Spleen (tissue), 11 donors: ENCODE results near the gene PTK6. TPM values are rescaled to one million over a fixed set of nuclear protein-coding genes. Genes with fewer than 3 reads are reported as not detected.

Experiments used
- DNase-seq: peaks from one replicate; pipeline ENCODE4 v3.0.0-alpha.2; 2020
- H3K27ac ChIP-seq, 8 donors: fragments of 200-600 bp; sonication (generic) in 7 of 8; 1 replicate in 4 of 8; 2 replicates in 4 of 8; pipeline versions ENCODE4 v1.5.0 to v1.8.0; 2016 to 2021; ENCODE audit warnings: inconsistent platforms in 4 of 8, mild to moderate bottlenecking in 4 of 8, moderate library complexity in 1 of 8
- H3K27me3 ChIP-seq, 7 donors: fragments of 200-600 bp; sonication (generic) in 6 of 7; replicated peaks in 1 of 7; 1 replicate in 4 of 7; 2 replicates in 3 of 7; pipeline versions ENCODE4 v1.5.0 to v1.8.0; 2016 to 2021; ENCODE audit warnings: inconsistent platforms in 3 of 7, mild to moderate bottlenecking in 1 of 7
- H3K36me3 ChIP-seq, 6 donors: fragments of 200-600 bp; sonication (generic) in 5 of 6; 1 replicate in 4 of 6; 2 replicates in 2 of 6; pipeline versions ENCODE4 v1.5.0 to v1.8.0; 2016 to 2021; ENCODE audit warnings: inconsistent platforms in 2 of 6
- H3K4me1 ChIP-seq, 6 donors: fragments of 200-600 bp; sonication (generic) in 5 of 6; 1 replicate in 3 of 6; 2 replicates in 3 of 6; pipeline versions ENCODE4 v1.5.0 to v1.8.0; 2016 to 2021; ENCODE audit warnings: inconsistent platforms in 3 of 6
- H3K4me3 ChIP-seq, 8 donors: fragments of 200-600 bp; sonication (generic) in 7 of 8; 1 replicate in 4 of 8; 2 replicates in 4 of 8; pipeline versions ENCODE4 v1.5.0 to v1.8.0; 2016 to 2021; ENCODE audit warnings: inconsistent platforms in 4 of 8, mild to moderate bottlenecking in 4 of 8, moderate library complexity in 2 of 8
- H3K9me3 ChIP-seq, 8 donors: fragments of 200-600 bp; sonication (generic) in 7 of 8; 1 replicate in 4 of 8; 2 replicates in 4 of 8; pipeline versions ENCODE4 v1.5.0 to v1.8.0; 2016 to 2021; ENCODE audit warnings: inconsistent platforms in 4 of 8
- CTCF ChIP-seq, 11 experiments: fragments of 200-600 bp in 7 of 11; fragments of 450-650 bp in 4 of 11; sonication (generic) in 4 of 11; IDR thresholded peaks in 8 of 11; conservative IDR thresholded peaks in 3 of 11; 1 replicate in 7 of 11; 2 replicates in 4 of 11; pipeline versions ENCODE4 v1.4.0 to v1.8.0; 2016 to 2021; ENCODE audit warnings: antibody characterized with exemption in 11 of 11, inconsistent platforms in 4 of 11, mild to moderate bottlenecking in 1 of 11
- POLR2A ChIP-seq, 3 donors: fragments of 450-650 bp; IDR thresholded peaks; one replicate each; pipeline ENCODE4 v1.5.1; 2017; ENCODE audit warnings: antibody characterized with exemption in 3 of 3, mild to moderate bottlenecking in 1 of 3
- POLR2AphosphoS5 ChIP-seq, 3 donors: sonication (generic); formaldehyde crosslinking; IDR thresholded peaks; one replicate each; pipeline ENCODE4 v1.5.1; 2017; ENCODE audit warnings: antibody characterized with exemption in 3 of 3
- WGBS, 5 donors: extraction: QIAGEN DNeasy Blood & Tissue Kit in 3 of 5; methylation state at CpG; one replicate each; pipeline versions ENCODE4 v1.1.5 to v1.1.7; 2013 to 2018; 5-methylcytosine and 5-hydroxymethylcytosine counted together
- intact Hi-C: fragments of 100-400 bp; cut with DNase I; formaldehyde crosslinking; loops from one replicate; pipeline ENCODE4 v1.15.0; 2023; ENCODE audit warnings: low total_unique reads
- polyA plus RNA-seq, 3 donors: library from polyadenylated mRNA; stranded (reverse); fragments of 200-250 nt; gene quantifications; one replicate each; pipeline ENCODE4 v1.2.1, GENCODE V29; 2013
- total RNA-seq, 7 donors: library from RNA; depleted of rRNA in 3 of 7; stranded (reverse); fragments of >200 nt in 3 of 7; fragmentation: NEBNext Ultra II Directional in 4 of 7; extraction: Animal tissue kit (Norgen Biotek cat#: 25700) in 4 of 7; gene quantifications; one replicate each; pipeline versions ENCODE4 v1.1.0 to v1.2.1, GENCODE V29; 2016 to 2021
- donor health status: healthy with polysubstance abuse.
- donor health status: DM: no; HTN: no; CAD: no; lungs with moderate emphysema.
- donor health status: DM: no; HTN: no; CAD: no.
- donor health status: Bipolar disorder and iron deficiency.
- donor health status: healthy.
- donor health status: DM: no; HTN: no; CAD: no.
- donor health status: DM: yes; HTN: yes; CAD: no.

The PTK6 gene
- total and polyA plus RNA-seq, 10 donors = 0.20 to 1.0 (median 0.71) TPM

GRCh38 chr20:63549679-63550282 is 12.6 kb upstream of the PTK6 start:
- intact Hi-C loops = no loop called here
- Histone ChIP-seq H3K27me3 (peaks cover 0 to 68% (median 9%) of the 10 kb centered on the region in 7 donors), H3K4me1 (peaks cover 11 to 83% (median 58%) of the 10 kb centered on the region in 6 donors), H3K4me3 (no peak overlapping the region), H3K27ac (no peak overlapping the region), H3K9me3 (no peaks in the 10 kb centered on the region), H3K36me3 (no peaks in the 10 kb centered on the region)
- WGBS, 5 donors = 80 to 90% (median 84%) methylated on average over 18 of the region's 18 CpGs
- no peak for TF ChIP-seq POLR2A (IDR thresholded peaks at IDR 0.05)
- no peak for TF ChIP-seq POLR2AphosphoS5 (IDR thresholded peaks at IDR 0.05)
- no peak for TF ChIP-seq CTCF (IDR thresholded peaks at IDR 0.05 in 8 of 11, conservative IDR thresholded peaks at IDR 0.05 in 3 of 11)
- DNase-seq = no peak

- Histone ChIP-seq H3K27ac (no peak overlapping the region), H3K9me3 (no peaks in the 10 kb centered on the region), H3K36me3 (no peaks in the 10 kb centered on the region), H3K27me3 (peaks cover 0 to 60% (median 9%) of the 10 kb centered on the region in 7 donors), H3K4me3 (no peak overlapping the region), H3K4me1 (peaks cover 10 to 78% (median 50%) of the 10 kb centered on the region in 6 donors)
- intact Hi-C loops = no loop called here
- TF ChIP-seq POLR2AphosphoS5 (IDR thresholded peaks at IDR 0.05) (no peak), POLR2A (IDR thresholded peaks at IDR 0.05) (no peak), CTCF (IDR thresholded peaks at IDR 0.05 in 8 of 11, conservative IDR thresholded peaks at IDR 0.05 in 3 of 11) (no peak)
- DNase-seq = no peak
- WGBS, 5 donors = 23 to 52% (median 36%) methylated on average over 4 to 17 of the region's 25 CpGs
Observed at GRCh38 chr20:63549019-63549418, 11.8 kb upstream of the PTK6 start.

- Histone ChIP-seq H3K4me3 (no peak overlapping the region), H3K4me1 (peaks cover 10 to 78% (median 46%) of the 10 kb centered on the region in 6 donors), H3K9me3 (no peaks in the 10 kb centered on the region), H3K27me3 (peaks cover 0 to 56% (median 4%) of the 10 kb centered on the region in 7 donors), H3K27ac (no peak overlapping the region), H3K36me3 (no peaks in the 10 kb centered on the region)
- intact Hi-C loops = no loop called here
- DNase-seq = no peak
- WGBS, 5 donors = 51 to 57% (median 55%) methylated on average over 9 to 11 of the region's 11 CpGs
- TF ChIP-seq POLR2AphosphoS5 (IDR thresholded peaks at IDR 0.05) = no peak
- TF ChIP-seq CTCF (IDR thresholded peaks at IDR 0.05 in 8 of 11, conservative IDR thresholded peaks at IDR 0.05 in 3 of 11) = no peak
- TF ChIP-seq POLR2A (IDR thresholded peaks at IDR 0.05) = no peak
Observed at GRCh38 chr20:63548542-63548941, 11.4 kb upstream of the PTK6 start.

- Histone ChIP-seq H3K4me1 (peaks cover 12 to 78% (median 47%) of the 10 kb centered on the region in 6 donors), H3K27ac (no peak within 1 kb of the TSS), H3K36me3 (no peaks in the 10 kb centered on the region), H3K27me3 (peaks cover 0 to 49% (median 4%) of the 10 kb centered on the region in 7 donors), H3K9me3 (no peaks in the 10 kb centered on the region), H3K4me3 (peak within 1 kb of the TSS in 1 of 8 donors; percentile 3)
- 56 to 76% (median 61%) methylated on average over 20 to 35 of the region's 35 CpGs for WGBS, 5 donors
- no peak for DNase-seq
- intact Hi-C loops = no loop called here
- TF ChIP-seq POLR2A (IDR thresholded peaks at IDR 0.05) = no peak
- no peak for TF ChIP-seq CTCF (IDR thresholded peaks at IDR 0.05 in 8 of 11, conservative IDR thresholded peaks at IDR 0.05 in 3 of 11)
- no peak for TF ChIP-seq POLR2AphosphoS5 (IDR thresholded peaks at IDR 0.05)
Observed at GRCh38 chr20:63547725-63548480, 10.7 kb upstream of the PTK6 start, which contains the start of gene SRMS. TSS of gene SRMS (minus strand) at chr20:63547749. CDS start at chr20:63547463, 286 bp downstream.
